ENCODE results near the gene CACNA1I. TPM values are rescaled to one million over a fixed set of nuclear protein-coding genes. Genes with fewer than 3 reads are reported as not detected.
"Not testable (repeated sequence)": the region's sequence is repeated elsewhere in the genome, so short reads cannot be mapped to it uniquely, and the experiment has no call there.

CACNA1I gene
- total RNA-seq, 2 experiments from 2014 or later: 17.3 to 19.0 TPM

- DNase-seq (no peak), ATAC-seq (ENCODE audit: low read depth) (no peak)
- H3K9me3 Mint-ChIP-seq: peaks cover 4% of the 10 kb centered on the region
- no peak overlapping the region for H3K4me3 Mint-ChIP-seq
- POLR2A ChIA-PET: no interaction called here
- peaks cover 13% of the 10 kb centered on the region for H3K27me3 Mint-ChIP-seq
- H3K36me3 Mint-ChIP-seq: peaks cover 1% of the 10 kb centered on the region
- no peak overlapping the region for H3K27ac Mint-ChIP-seq
- peaks cover 13% of the 10 kb centered on the region for H3K4me1 Mint-ChIP-seq
Measured at GRCh38 chr22:39724390-39724789, 153.8 kb downstream of the CACNA1I start.

DNA sequence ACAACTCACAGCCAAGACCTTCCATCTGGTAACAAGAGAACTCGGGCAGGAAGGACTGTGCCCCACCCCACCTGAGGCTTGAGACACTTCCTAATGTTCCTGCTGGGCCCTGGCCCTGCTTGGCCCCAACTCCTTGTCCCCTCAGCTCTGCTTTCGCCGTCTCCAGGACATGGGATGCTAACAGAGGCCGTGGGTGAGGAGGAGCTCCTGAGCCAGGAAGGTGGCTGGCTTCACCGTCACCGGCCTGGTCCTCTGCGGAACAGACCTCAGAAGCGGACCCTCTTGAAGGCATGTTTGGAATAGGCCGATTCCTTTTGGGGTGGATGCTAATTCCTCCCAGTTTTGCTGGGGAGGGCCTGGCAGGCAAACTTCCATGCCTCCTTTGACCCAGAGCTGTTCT lies 154.3 kb downstream of the CACNA1I start:
- H3K36me3 Mint-ChIP-seq: peaks cover 1% of the 10 kb centered on the region
- H3K27ac Mint-ChIP-seq: no peak overlapping the region
- ATAC-seq (ENCODE audit: low read depth) (no peak), DNase-seq (no peak)
- H3K4me1 Mint-ChIP-seq: peaks cover 8% of the 10 kb centered on the region
- peaks cover 12% of the 10 kb centered on the region for H3K27me3 Mint-ChIP-seq
- H3K4me3 Mint-ChIP-seq: no peak overlapping the region
- POLR2A ChIA-PET: no interaction called here
- H3K9me3 Mint-ChIP-seq: peaks cover 4% of the 10 kb centered on the region

- no peak overlapping the region for H3K4me3 Mint-ChIP-seq
- H3K27ac Mint-ChIP-seq: no peak overlapping the region
- no peak for DNase-seq
- POLR2A ChIA-PET: no interaction called here
- H3K4me1 Mint-ChIP-seq: peaks cover 7% of the 10 kb centered on the region
- ATAC-seq (ENCODE audit: low read depth): no peak
- peaks cover 4% of the 10 kb centered on the region for H3K9me3 Mint-ChIP-seq
- H3K36me3 Mint-ChIP-seq: peaks cover 1% of the 10 kb centered on the region
- peaks cover 11% of the 10 kb centered on the region for H3K27me3 Mint-ChIP-seq
Measured at GRCh38 chr22:39725351-39726035, 154.9 kb downstream of the CACNA1I start.

- POLR2A ChIA-PET: no interaction called here
- Mint-ChIP-seq H3K27me3 (peaks cover 12% of the 10 kb centered on the region), H3K27ac (no peak overlapping the region), H3K4me1 (peaks cover 2% of the 10 kb centered on the region), H3K36me3 (peaks cover 1% of the 10 kb centered on the region), H3K9me3 (no peaks in the 10 kb centered on the region), H3K4me3 (no peak overlapping the region)
- ATAC-seq (ENCODE audit: low read depth) (no peak), DNase-seq (no peak)
Measured at GRCh38 chr22:39727541-39727940, 157.0 kb downstream of the CACNA1I start.

GRCh38 chr22:39728236-39728860 lies 157.8 kb downstream of the CACNA1I start:
- H3K36me3 Mint-ChIP-seq: no peaks in the 10 kb centered on the region
- POLR2A ChIA-PET: no interaction called here
- H3K4me1 Mint-ChIP-seq: peaks cover 2% of the 10 kb centered on the region
- no peaks in the 10 kb centered on the region for H3K9me3 Mint-ChIP-seq
- peaks cover 12% of the 10 kb centered on the region for H3K27me3 Mint-ChIP-seq
- no peak overlapping the region for H3K4me3 Mint-ChIP-seq
- ATAC-seq (ENCODE audit: low read depth) (no peak), DNase-seq (no peak)
- no peak overlapping the region for H3K27ac Mint-ChIP-seq

GRCh38 chr22:39729141-39729934 lies 158.8 kb downstream of the CACNA1I start:
- Mint-ChIP-seq H3K36me3 (no peaks in the 10 kb centered on the region), H3K4me1 (peaks cover 2% of the 10 kb centered on the region), H3K27ac (no peak overlapping the region), H3K4me3 (no peak overlapping the region), H3K9me3 (no peaks in the 10 kb centered on the region), H3K27me3 (peaks cover 16% of the 10 kb centered on the region)
- POLR2A ChIA-PET: no interaction called here
- DNase-seq: peak; percentile 22
- ATAC-seq (ENCODE audit: low read depth): no peak

- H3K36me3 Mint-ChIP-seq: no peaks in the 10 kb centered on the region
- H3K9me3 Mint-ChIP-seq: no peaks in the 10 kb centered on the region
- H3K4me3 Mint-ChIP-seq: no peak overlapping the region
- H3K4me1 Mint-ChIP-seq: peaks cover 2% of the 10 kb centered on the region
- ATAC-seq (ENCODE audit: low read depth): no peak
- POLR2A ChIA-PET: no interaction called here
- peaks cover 26% of the 10 kb centered on the region for H3K27me3 Mint-ChIP-seq
- DNase-seq: no peak
- no peak overlapping the region for H3K27ac Mint-ChIP-seq
Measured at GRCh38 chr22:39731481-39731880, 160.9 kb downstream of the CACNA1I start.

GRCh38 chr22:39731881-39732555 lies 161.5 kb downstream of the CACNA1I start:
- no peak for ATAC-seq (ENCODE audit: low read depth)
- Mint-ChIP-seq H3K27me3 (peaks cover 28% of the 10 kb centered on the region), H3K36me3 (no peaks in the 10 kb centered on the region), H3K27ac (no peak overlapping the region), H3K9me3 (no peaks in the 10 kb centered on the region), H3K4me1 (peaks cover 2% of the 10 kb centered on the region), H3K4me3 (no peak overlapping the region)
- DNase-seq: no peak
- POLR2A ChIA-PET: no interaction called here

GRCh38 chr22:39732625-39733024 lies 162.1 kb downstream of the CACNA1I start:
- Mint-ChIP-seq H3K4me3 (no peak overlapping the region), H3K27ac (no peak overlapping the region), H3K36me3 (no peaks in the 10 kb centered on the region), H3K27me3 (peaks cover 32% of the 10 kb centered on the region), H3K9me3 (no peaks in the 10 kb centered on the region), H3K4me1 (no peaks in the 10 kb centered on the region)
- DNase-seq (no peak), ATAC-seq (ENCODE audit: low read depth) (no peak)
- POLR2A ChIA-PET: no interaction called here

DNA sequence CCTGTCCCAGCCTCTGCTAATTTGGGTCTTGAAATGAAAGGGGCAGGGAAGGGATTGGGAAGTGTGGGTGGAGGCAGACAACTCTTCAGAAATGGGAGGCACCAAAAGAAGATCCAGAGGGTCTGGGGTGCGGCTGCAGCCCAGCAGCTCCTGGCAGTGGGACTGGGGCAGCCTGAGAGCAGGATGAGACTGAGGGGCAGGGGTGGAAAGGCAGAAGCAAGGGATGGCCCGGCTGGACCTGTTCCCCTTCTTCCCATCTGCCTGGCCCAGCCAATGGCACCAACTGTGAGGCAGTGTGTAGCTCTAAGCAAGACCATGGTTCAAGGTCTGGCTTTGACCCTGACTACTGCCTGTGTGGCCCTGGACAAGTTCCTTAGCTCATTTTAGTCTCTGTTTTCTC lies 162.6 kb downstream of the CACNA1I start:
- peaks cover 35% of the 10 kb centered on the region for H3K27me3 Mint-ChIP-seq
- H3K4me1 Mint-ChIP-seq: no peaks in the 10 kb centered on the region
- ATAC-seq (ENCODE audit: low read depth) (no peak), DNase-seq (no peak)
- no peaks in the 10 kb centered on the region for H3K9me3 Mint-ChIP-seq
- H3K27ac Mint-ChIP-seq: no peak overlapping the region
- no peak overlapping the region for H3K4me3 Mint-ChIP-seq
- H3K36me3 Mint-ChIP-seq: no peaks in the 10 kb centered on the region
- POLR2A ChIA-PET: no interaction called here

- H3K4me3 Mint-ChIP-seq; H3K9me3 Mint-ChIP-seq; H3K36me3 Mint-ChIP-seq; ATAC-seq (ENCODE audit: low read depth); H3K4me1 Mint-ChIP-seq; H3K27ac Mint-ChIP-seq; DNase-seq; POLR2A ChIA-PET: not testable (repeated sequence)
- peaks cover 36% of the 10 kb centered on the region for H3K27me3 Mint-ChIP-seq
Measured at GRCh38 chr22:39734046-39734445, 163.5 kb downstream of the CACNA1I start.

DNA sequence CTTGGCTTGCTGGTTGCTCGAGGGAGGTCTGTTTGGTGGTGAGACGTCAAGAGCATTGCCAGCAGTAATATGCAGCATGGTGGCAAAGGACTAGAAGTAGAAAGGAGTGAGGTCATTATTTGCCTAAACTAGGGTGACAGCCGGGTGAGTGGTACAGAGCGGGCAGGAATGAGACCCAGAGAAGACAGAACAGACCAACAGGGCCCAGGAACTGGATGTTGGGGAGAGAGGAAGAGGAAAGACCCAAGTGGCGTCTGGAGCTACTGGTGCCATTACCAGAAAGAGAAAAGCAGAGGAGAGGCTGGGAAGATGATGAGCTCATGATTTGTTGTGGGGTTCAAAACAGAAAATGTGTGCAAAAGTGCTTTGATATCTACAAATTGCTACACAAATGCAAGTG lies 164.3 kb downstream of the CACNA1I start:
- no peak for ATAC-seq (ENCODE audit: low read depth)
- Mint-ChIP-seq H3K4me3 (no peak overlapping the region), H3K9me3 (peaks cover 5% of the 10 kb centered on the region), H3K4me1 (no peaks in the 10 kb centered on the region), H3K36me3 (peaks cover 2% of the 10 kb centered on the region), H3K27ac (no peak overlapping the region), H3K27me3 (peaks cover 36% of the 10 kb centered on the region)
- POLR2A ChIA-PET: no interaction called here
- no peak for DNase-seq

- no peak for DNase-seq
- ATAC-seq (ENCODE audit: low read depth): no peak
- Mint-ChIP-seq H3K9me3 (peaks cover 5% of the 10 kb centered on the region), H3K27me3 (peaks cover 36% of the 10 kb centered on the region), H3K4me1 (no peaks in the 10 kb centered on the region), H3K27ac (no peak overlapping the region), H3K4me3 (no peak overlapping the region), H3K36me3 (peaks cover 2% of the 10 kb centered on the region)
- POLR2A ChIA-PET: no interaction called here
Measured at GRCh38 chr22:39735776-39736175, 165.2 kb downstream of the CACNA1I start.
